ENCODE results near the gene CCDC116. TPM values are rescaled to one million over a fixed set of nuclear protein-coding genes. Genes with fewer than 3 reads are reported as not detected.
A peak's percentile ranks its signal among the peaks of the same experiment; 100 is the strongest.

Gene CCDC116
- total RNA-seq, 1 donor from 2014 or later = 0.41 TPM

GRCh38 chr22:21679383-21679782 is 46.8 kb downstream of the CCDC116 start:
- H3K36me3 ChIP-seq = peaks cover 52% of the 10 kb centered on the region
- intact Hi-C loops (cut with DNase I) = no loop called here
- DNase-seq (no peak), ATAC-seq (no peak)
- H3K27me3 ChIP-seq (ENCODE audit: low read depth) = no peaks in the 10 kb centered on the region
- H3K9me3 ChIP-seq = no peaks in the 10 kb centered on the region
- H3K4me3 ChIP-seq = no peak overlapping the region
- H3K27ac ChIP-seq = no peak overlapping the region
- TF ChIP-seq, protein P1, sequence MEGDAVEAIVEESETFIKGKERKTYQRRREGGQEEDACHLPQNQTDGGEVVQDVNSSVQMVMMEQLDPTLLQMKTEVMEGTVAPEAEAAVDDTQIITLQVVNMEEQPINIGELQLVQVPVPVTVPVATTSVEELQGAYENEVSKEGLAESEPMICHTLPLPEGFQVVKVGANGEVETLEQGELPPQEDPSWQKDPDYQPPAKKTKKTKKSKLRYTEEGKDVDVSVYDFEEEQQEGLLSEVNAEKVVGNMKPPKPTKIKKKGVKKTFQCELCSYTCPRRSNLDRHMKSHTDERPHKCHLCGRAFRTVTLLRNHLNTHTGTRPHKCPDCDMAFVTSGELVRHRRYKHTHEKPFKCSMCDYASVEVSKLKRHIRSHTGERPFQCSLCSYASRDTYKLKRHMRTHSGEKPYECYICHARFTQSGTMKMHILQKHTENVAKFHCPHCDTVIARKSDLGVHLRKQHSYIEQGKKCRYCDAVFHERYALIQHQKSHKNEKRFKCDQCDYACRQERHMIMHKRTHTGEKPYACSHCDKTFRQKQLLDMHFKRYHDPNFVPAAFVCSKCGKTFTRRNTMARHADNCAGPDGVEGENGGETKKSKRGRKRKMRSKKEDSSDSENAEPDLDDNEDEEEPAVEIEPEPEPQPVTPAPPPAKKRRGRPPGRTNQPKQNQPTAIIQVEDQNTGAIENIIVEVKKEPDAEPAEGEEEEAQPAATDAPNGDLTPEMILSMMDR (IDR thresholded peaks at IDR 0.05) = no peak
- no peaks in the 10 kb centered on the region for H3K4me1 ChIP-seq

DNA sequence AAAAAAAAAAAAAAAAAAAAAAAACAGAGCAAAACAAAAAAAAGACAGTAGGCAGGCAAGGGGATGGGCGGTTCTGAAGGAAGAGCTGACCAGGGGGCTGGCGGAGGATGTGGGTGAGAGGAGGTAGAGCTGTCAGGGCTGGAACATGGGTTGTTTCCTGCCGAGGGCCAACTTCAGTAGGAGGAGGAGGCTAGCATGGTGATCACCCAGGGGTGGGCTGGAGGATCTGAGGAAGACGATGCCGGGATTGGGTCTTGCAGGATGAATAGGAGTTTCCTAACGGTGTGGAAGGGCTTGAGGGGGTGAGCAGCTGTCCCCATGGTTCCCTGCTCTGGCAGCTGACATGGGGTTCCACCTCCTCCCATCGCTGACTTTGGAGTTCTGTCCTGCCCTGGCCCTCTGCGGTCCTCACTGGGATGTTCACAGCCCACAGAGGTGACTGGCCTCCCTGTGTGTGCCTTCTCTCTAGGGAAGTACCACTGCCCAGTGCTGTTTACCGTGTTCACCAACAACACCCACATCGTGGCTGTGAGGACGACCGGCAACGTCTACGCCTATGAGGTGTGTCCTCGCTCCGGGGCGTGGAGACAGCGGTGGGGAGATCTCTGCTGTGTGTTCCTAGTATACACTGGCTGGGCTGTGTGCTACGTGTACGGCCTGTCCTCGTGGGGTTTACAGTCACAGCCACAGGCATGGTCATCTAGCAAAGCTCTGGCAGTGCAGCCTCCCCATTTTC is 48.4 kb downstream of the CCDC116 start:
- intact Hi-C loops (cut with DNase I) = no loop called here
- TF ChIP-seq, protein P1 (IDR thresholded peaks at IDR 0.05) = no peak
- DNase-seq (no peak), ATAC-seq (no peak)
- Histone ChIP-seq H3K9me3 (no peaks in the 10 kb centered on the region), H3K4me1 (no peaks in the 10 kb centered on the region), H3K27me3 (ENCODE audit: low read depth) (no peaks in the 10 kb centered on the region), H3K36me3 (peaks cover 52% of the 10 kb centered on the region), H3K27ac (no peak overlapping the region), H3K4me3 (no peak overlapping the region)

DNA sequence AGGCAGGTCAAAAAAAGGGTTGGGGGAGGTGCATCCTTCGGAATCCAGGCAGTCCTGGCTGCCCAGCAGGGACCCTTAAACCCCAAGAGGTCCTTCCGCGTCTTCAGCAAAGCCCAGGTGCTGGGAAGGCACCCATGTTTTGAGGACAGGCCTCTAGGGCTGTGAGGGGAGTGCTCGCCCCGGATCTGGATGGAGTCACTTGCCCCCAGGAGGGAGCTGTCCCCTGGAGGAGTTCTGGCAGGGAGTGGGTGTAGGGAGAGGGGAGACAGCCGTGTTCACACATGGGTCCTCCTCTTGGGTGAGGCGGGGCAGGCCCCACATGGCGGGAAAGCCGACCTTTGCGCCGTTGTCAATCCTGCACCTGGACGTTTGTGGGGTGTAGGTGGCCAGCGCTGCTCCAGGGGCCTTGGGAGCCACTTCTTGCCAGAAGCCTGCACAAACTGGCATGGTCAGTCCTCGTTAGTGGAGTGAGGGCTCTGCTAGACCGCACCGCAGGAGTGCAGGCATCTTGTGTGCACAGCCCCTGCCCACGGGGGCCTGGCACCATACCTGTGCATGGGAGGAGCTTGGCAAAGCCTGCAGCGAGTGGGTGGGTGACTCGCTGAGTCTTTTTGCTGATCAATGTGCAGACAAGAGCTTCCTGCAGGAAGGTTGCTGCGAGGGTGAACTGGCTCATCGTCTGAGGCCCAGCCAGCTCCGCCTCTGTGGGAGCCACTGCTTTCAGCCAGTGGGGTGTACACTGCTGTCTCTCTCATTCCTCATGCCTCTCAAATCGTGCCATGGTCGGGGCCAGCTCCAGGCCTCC is 49.2 kb downstream of the CCDC116 start:
- Histone ChIP-seq H3K27me3 (ENCODE audit: low read depth) (no peaks in the 10 kb centered on the region), H3K9me3 (no peaks in the 10 kb centered on the region), H3K27ac (no peak overlapping the region), H3K4me3 (no peak overlapping the region), H3K4me1 (no peaks in the 10 kb centered on the region), H3K36me3 (peaks cover 60% of the 10 kb centered on the region)
- DNase-seq = no peak
- TF ChIP-seq, protein P1 (IDR thresholded peaks at IDR 0.05) = no peak
- intact Hi-C loops (cut with DNase I) = no loop called here
- peak in 1 of 2 donors; percentile 10 for ATAC-seq

DNA sequence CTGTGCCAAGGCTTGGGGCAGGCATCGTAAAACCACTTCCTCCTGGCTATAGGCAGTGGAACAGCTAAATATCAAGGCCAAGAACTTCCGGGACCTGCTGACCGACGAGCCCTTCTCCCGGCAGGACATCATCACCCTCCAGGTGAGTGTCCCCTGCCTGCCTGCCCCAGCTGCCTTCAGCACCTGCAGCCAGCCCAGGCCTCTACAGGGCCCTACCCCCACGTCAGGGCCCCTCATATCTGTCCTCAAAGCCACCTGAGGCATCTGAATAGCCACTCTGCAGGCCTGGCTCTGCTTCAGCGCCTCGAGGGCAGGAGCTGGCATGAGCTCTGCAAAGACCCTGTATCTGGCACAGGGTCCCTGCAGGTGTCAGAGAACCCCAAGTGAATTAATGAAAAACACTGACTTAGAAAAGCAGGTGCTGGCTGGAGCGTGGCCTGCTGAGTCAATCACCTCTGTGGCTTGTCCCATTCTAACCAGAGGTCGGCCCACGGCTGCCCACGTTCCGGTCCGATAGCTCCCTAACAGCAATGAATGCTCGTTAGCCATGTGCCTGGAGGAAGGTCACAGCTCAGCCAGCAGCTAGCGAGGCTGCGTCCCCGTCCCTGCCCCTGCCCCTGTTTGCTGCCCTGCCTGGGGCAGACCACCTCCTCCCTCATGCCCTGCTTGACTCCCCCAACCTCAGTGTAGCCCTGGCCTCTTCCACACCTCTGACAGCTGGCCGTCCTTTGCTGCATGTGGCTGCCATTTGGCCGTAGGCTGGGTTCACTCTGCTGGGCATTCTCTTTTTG is 50.0 kb downstream of the CCDC116 start:
- Histone ChIP-seq H3K4me3 (no peak overlapping the region), H3K27me3 (ENCODE audit: low read depth) (no peaks in the 10 kb centered on the region), H3K27ac (no peak overlapping the region), H3K9me3 (no peaks in the 10 kb centered on the region), H3K4me1 (no peaks in the 10 kb centered on the region), H3K36me3 (peaks cover 68% of the 10 kb centered on the region)
- no peak for ATAC-seq
- DNase-seq = no peak
- intact Hi-C loops (cut with DNase I) = no loop called here
- TF ChIP-seq, protein P1 (IDR thresholded peaks at IDR 0.05) = no peak

DNA sequence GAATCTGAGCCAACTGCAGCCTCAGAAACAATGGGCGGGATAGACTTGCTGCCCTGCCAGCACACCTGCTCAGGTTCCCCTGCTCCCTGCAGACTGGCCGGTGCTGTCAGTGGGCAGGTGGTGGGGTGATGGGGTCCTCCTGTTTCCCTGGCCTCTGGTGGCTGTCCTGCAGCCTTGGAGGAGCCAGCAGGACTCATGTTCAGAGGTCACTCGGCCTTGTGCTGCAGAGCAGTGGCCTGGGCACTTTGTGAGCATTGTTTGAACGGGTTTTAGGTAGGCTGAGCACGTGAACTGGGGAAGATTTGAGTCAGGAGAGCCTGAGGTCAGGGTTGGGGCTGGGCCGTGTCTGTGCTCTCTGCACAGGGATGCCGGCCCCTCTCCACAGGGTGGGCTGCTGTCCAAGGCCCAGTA is 50.8 kb downstream of the CCDC116 start:
- DNase-seq = no peak
- Histone ChIP-seq H3K4me1 (no peaks in the 10 kb centered on the region), H3K27ac (no peak overlapping the region), H3K9me3 (no peaks in the 10 kb centered on the region), H3K36me3 (peaks cover 76% of the 10 kb centered on the region), H3K4me3 (no peak overlapping the region), H3K27me3 (ENCODE audit: low read depth) (no peaks in the 10 kb centered on the region)
- TF ChIP-seq, protein P1 (IDR thresholded peaks at IDR 0.05) = no peak
- intact Hi-C loops (cut with DNase I) = no loop called here
- ATAC-seq = no peak

Data from lower lobe of right lung (tissue), 2 donors.